Endothelial cell of umbilical vein (primary cell): ENCODE results near the gene PPP1R13B. TPM values are rescaled to one million over a fixed set of nuclear protein-coding genes. Genes with fewer than 3 reads are reported as not detected.
A peak's percentile ranks its signal among the peaks of the same experiment; 100 is the strongest.

Experiments used
- Bru-seq: library from RNA; stranded (reverse); fragments of 400-500 nt; gene quantifications from one replicate; lab custom pipeline; 2021; lab: Mats Ljungman, UMichigan
- BruChase-seq, 2 experiments: library from RNA; stranded (reverse); fragments of 400-500 nt; gene quantifications; one replicate each; lab custom pipeline; 2021; lab: Mats Ljungman, UMichigan
- BruUV-seq: library from RNA; stranded (reverse); fragments of 400-500 nt; replicated peaks from 2 replicates; lab custom pipeline; 2021; lab: Mats Ljungman, UMichigan
- CTCF ChIA-PET: fragments of 300-600, 350-600 bp; sonication (Branson Sonifier 250); formaldehyde crosslinking; loops from one replicate; lab custom pipeline; 2021; ENCODE audit warnings: antibody characterized with exemption, inconsistent platforms; lab: Charles Lee
- POLR2A ChIA-PET: fragments of 300-600, 350-600 bp; sonication (Branson Sonifier 250); formaldehyde crosslinking; loops from one replicate; lab custom pipeline; 2021; ENCODE audit warnings: antibody characterized with exemption, inconsistent platforms; lab: Charles Lee
- DNase-seq: peaks from one replicate; pipeline ENCODE4 v3.0.0-alpha.2; 2011; ENCODE audit warnings: low read depth, low spot score
- FAIRE-seq: peaks from 2 replicates; lab custom pipeline; 2011; peaks lifted over from hg19 to GRCh38; lab: Jason Lieb, UNC
- H2AFZ ChIP-seq: 2 replicates; pipeline ENCODE4 v1.6.0; 2012; ENCODE audit warnings: low read depth, low read length, control low read depth, inconsistent platforms
- H3K27ac ChIP-seq: 2 replicates; pipeline ENCODE4 v1.5.1; 2011; ENCODE audit warnings: low read depth, mild to moderate bottlenecking, control low read depth, low read length, moderate library complexity; ENCODE audit not compliant: insufficient read depth
- H3K27me3 ChIP-seq, 2 experiments: 2 replicates each; pipeline versions ENCODE4 v1.6.0 to v1.6.1; 2011; ENCODE audit warnings: low read length in 2 of 2, mixed read lengths in 1 of 2; ENCODE audit not compliant: control insufficient read depth in 2 of 2, insufficient read depth in 2 of 2
- H3K36me3 ChIP-seq, 2 experiments: 2 replicates in 1 of 2; 3 replicates in 1 of 2; pipeline ENCODE4 v1.5.1; 2011; ENCODE audit warnings: low read length in 2 of 2, mild to moderate bottlenecking in 1 of 2, moderate library complexity in 1 of 2; ENCODE audit not compliant: control insufficient read depth in 2 of 2, insufficient read depth in 2 of 2; ENCODE audit errors: extremely low read depth in 1 of 2
- H3K4me1 ChIP-seq: 3 replicates; pipeline ENCODE4 v1.5.1; 2011; ENCODE audit warnings: mild to moderate bottlenecking, low read length; ENCODE audit not compliant: control insufficient read depth, insufficient read depth; ENCODE audit errors: extremely low read depth
- H3K4me2 ChIP-seq: 2 replicates; pipeline ENCODE4 v1.6.1; 2011; ENCODE audit warnings: low read length, control low read depth, mixed read lengths; ENCODE audit not compliant: insufficient read depth
- H3K4me3 ChIP-seq, 3 experiments: fragments of 200-600 bp in 1 of 3; sonication (generic), shearing (Covaris generic) in 1 of 3; replicated peaks in 1 of 3; 2 replicates each; pipeline ENCODE4 v1.5.1; 2011 to 2016; ENCODE audit warnings: control low read depth in 3 of 3, low read length in 3 of 3, mild to moderate bottlenecking in 2 of 3, inconsistent platforms in 1 of 3, low read depth in 1 of 3, moderate library complexity in 1 of 3; ENCODE audit not compliant: insufficient read depth in 1 of 3
- H3K79me2 ChIP-seq: 2 replicates; pipeline ENCODE4 v1.6.0; 2012; ENCODE audit warnings: low read length, inconsistent platforms; ENCODE audit not compliant: control insufficient read depth, insufficient read depth
- H3K9ac ChIP-seq: replicated peaks from 2 replicates; pipeline ENCODE3; 2011; ENCODE audit warnings: low read length, control low read depth; ENCODE audit not compliant: insufficient read depth; ENCODE audit errors: extremely low read depth
- H3K9me1 ChIP-seq: replicated peaks from 3 replicates; pipeline ENCODE4 v1.6.0; 2011; ENCODE audit warnings: mild to moderate bottlenecking, low read length; ENCODE audit not compliant: control insufficient read depth, insufficient read depth; ENCODE audit errors: extremely low read depth
- H3K9me3 ChIP-seq: replicated peaks from 2 replicates; pipeline ENCODE4 v1.5.1; 2012; ENCODE audit warnings: low read length, inconsistent platforms; ENCODE audit not compliant: control insufficient read depth, insufficient read depth
- H4K20me1 ChIP-seq: replicated peaks from 2 replicates; pipeline ENCODE3; 2011; ENCODE audit warnings: mild to moderate bottlenecking, low read length; ENCODE audit not compliant: control insufficient read depth, insufficient read depth; ENCODE audit errors: extremely low read depth
- CTCF ChIP-seq, 2 donors: IDR thresholded peaks; 1 replicate in 1 of 2; 2 replicates in 1 of 2; pipeline ENCODE4 v1.5.1; 2011; ENCODE audit warnings: low read length in 2 of 2, mild to moderate bottlenecking in 2 of 2, moderate library complexity in 2 of 2, control low read depth in 1 of 2, inconsistent platforms in 1 of 2, low read depth in 1 of 2; ENCODE audit not compliant: insufficient read depth in 1 of 2; ENCODE audit errors: extremely low read depth in 1 of 2
- EZH2 ChIP-seq: IDR thresholded peaks from 2 replicates; pipeline ENCODE4 v1.6.1; 2012; ENCODE audit warnings: borderline replicate concordance, low read depth, mild to moderate bottlenecking, moderate library complexity, low read length, inconsistent platforms; ENCODE audit not compliant: severe bottlenecking
- FOS ChIP-seq: IDR thresholded peaks from 2 replicates; pipeline ENCODE4 v1.6.1; 2011; ENCODE audit warnings: mild to moderate bottlenecking, low read length, moderate library complexity, borderline replicate concordance; ENCODE audit not compliant: insufficient read depth
- GATA2 ChIP-seq: IDR thresholded peaks from 2 replicates; pipeline ENCODE4 v1.7.0; 2011; ENCODE audit warnings: low read depth, mild to moderate bottlenecking, moderate library complexity, mixed read lengths, low read length; ENCODE audit not compliant: insufficient read length, insufficient read depth
- JUN ChIP-seq: IDR thresholded peaks from 2 replicates; pipeline ENCODE4 v1.6.1; 2011; ENCODE audit warnings: borderline replicate concordance, low read depth; ENCODE audit not compliant: insufficient read length, insufficient read depth
- MAX ChIP-seq: IDR thresholded peaks from 2 replicates; pipeline ENCODE4 v1.6.1; 2011; ENCODE audit not compliant: insufficient read depth, insufficient read length
- MYC ChIP-seq: IDR thresholded peaks from one replicate; pipeline ENCODE4 v1.6.1; 2011; ENCODE audit warnings: mild to moderate bottlenecking, low read depth, low read length
- POLR2A ChIP-seq: IDR thresholded peaks from 2 replicates; pipeline ENCODE4 v1.6.1; 2012; ENCODE audit warnings: low read depth, mild to moderate bottlenecking, control low read depth, low read length
- POLR2AphosphoS5 ChIP-seq: IDR thresholded peaks from 2 replicates; pipeline ENCODE4 v1.6.1; 2012; ENCODE audit warnings: low read depth, mild to moderate bottlenecking, control low read depth, low read length, moderate library complexity; ENCODE audit not compliant: insufficient read depth
- dilution Hi-C: fragments of 300-500 bp; cut with MboI; formaldehyde crosslinking; loops from one replicate; pipeline ENCODE4 v1.15.0; 2019; ENCODE audit warnings: low sequenced_read_pairs; ENCODE audit not compliant: extremely low pct_ligation_motif_present
- intact Hi-C: fragments of 100-400 bp; cut with micrococcal nuclease; formaldehyde crosslinking; loops from one replicate; pipeline ENCODE4 v1.10.0; 2022
- long read RNA-seq: library from polyadenylated mRNA; stranded (forward); transcript quantifications from one replicate; pipeline ENCODE4 v2.0.0, GENCODE V29; 2021
- polyA minus RNA-seq, 3 experiments: library from RNA; depleted of rRNA, polyadenylated mRNA; stranded (reverse); fragments of >200 nt; gene quantifications; 1 replicate in 1 of 3; 2 replicates in 2 of 3; pipeline ENCODE4 v1.2.3, GENCODE V29; 2011
- polyA plus RNA-seq, 4 experiments: library from polyadenylated mRNA; depleted of rRNA in 3 of 4; stranded (reverse) in 3 of 4; unstranded in 1 of 4; fragments of >200 nt; gene quantifications; 2 replicates each; pipeline versions ENCODE4 v1.2.1 to v1.2.3, GENCODE V29; 2011 to 2012; ENCODE audit warnings: missing spikeins in 1 of 4
- total RNA-seq: library from RNA; stranded (reverse); gene quantifications from 2 replicates; pipeline ENCODE4 v1.2.3, GENCODE V29; 2021

The PPP1R13B gene
- 29.3 and 30.0 TPM in 2 replicates for total RNA-seq
- 10.0 and 10.7 TPM in 2 replicates for polyA plus RNA-seq
- 7.4 and 7.7 TPM in 2 replicates for polyA plus RNA-seq (2011; cell fraction: cytosol; rRNA removed)
- 51.1 and 55.4 TPM in 2 replicates for polyA plus RNA-seq (2011; cell fraction: nucleus; rRNA removed)
- polyA plus RNA-seq (2012): 10.0 and 12.4 TPM in 2 replicates
- polyA minus RNA-seq: 14.4 and 24.9 TPM in 2 replicates
- polyA minus RNA-seq (2011; cell fraction: cytosol; rRNA and poly(A)+ RNA removed): 4.2 TPM
- polyA minus RNA-seq (2011; cell fraction: nucleus; rRNA and poly(A)+ RNA removed): 25.2 and 30.9 TPM in 2 replicates
- percentile 67 among the genes with signal in this experiment for Bru-seq, nascent RNA
- percentile 65 among the genes with signal in this experiment for BruChase-seq, experiment 1, labeled RNA remaining after a 6-hour chase
- BruChase-seq, experiment 2, labeled RNA remaining after a 2-hour chase: percentile 68 among the genes with signal in this experiment
- long read RNA-seq, partial matches to known transcripts: 5 of 10 reads
- long read RNA-seq, other reads (novel, unspliced or antisense): 3 of 10 reads

- BruUV-seq: no TSS peak
- POLR2A ChIA-PET: interaction anchor here (0.7 kb wide), 1 partner anchor 1350 kb away, joined by 3 read pairs; no protein-coding TSS in a partner anchor
Observed at GRCh38 chr14:103847451-103848174, at the start of gene PPP1R13B. Gene PPP1R13B (minus strand): TSS chr14:103847575. CDS start chr14:103847307, 268 bp downstream.

More at GRCh38 chr14:103847451-103848174, at the start of gene PPP1R13B:
- DNase-seq (peak; percentile 82), FAIRE-seq (peak; percentile 89)
- H2AFZ ChIP-seq: peak within 1 kb of the TSS; percentile 81
- dilution Hi-C loops: no loop called here
- H4K20me1 ChIP-seq: no peaks in the 10 kb centered on the region
- no peak within 1 kb of the TSS for H3K27ac ChIP-seq
- H3K27me3 ChIP-seq: no peaks in the 10 kb centered on the region
- TF ChIP-seq GATA2 (no peak), POLR2AphosphoS5 (peak; percentile 53), MYC (no peak), MAX (no peak), EZH2 (no peak), FOS (no peak), JUN (no peak), CTCF (IDR thresholded peaks at IDR 0.05; ENCODE audit: extremely low read depth in 1 of 2, insufficient read depth in 1 of 2, low read depth in 1 of 2, low read length in 2 of 2) (no peak), POLR2A (peak; percentile 45)
- no peaks in the 10 kb centered on the region for H3K9me3 ChIP-seq
- H3K36me3 ChIP-seq: no peaks in the 10 kb centered on the region
- H3K9me1 ChIP-seq: no peaks in the 10 kb centered on the region
- CTCF ChIA-PET: interaction anchor here (0.6 kb wide), 1 partner anchor 16 kb away, joined by 3 read pairs; no protein-coding TSS in a partner anchor
- peak within 1 kb of the TSS; percentile 97 for H3K4me2 ChIP-seq
- H3K79me2 ChIP-seq: peaks cover 15% of the 10 kb centered on the region
- H3K9ac ChIP-seq: peak within 1 kb of the TSS; percentile 48
- H3K4me1 ChIP-seq: peaks cover 15% of the 10 kb centered on the region
- H3K4me3 ChIP-seq: peak within 1 kb of the TSS; percentile 45 to 83 (median 77)
- intact Hi-C loops: loop anchor here (1.0 to 5.0 kb wide), 4 partner anchors 8 to 130 kb away; partner anchors contain the start of genes XRCC3 and ZFYVE21
